SKM-1 treated with dmso at 0.1 percent for 144 hours (cell line): Measurements from ENCODE around the gene NAB2.

Experiments
- DNase-seq: peaks from one replicate; lab custom pipeline; 2025; ENCODE audit not compliant: unreplicated experiment; lab: John Stamatoyannopoulos, UW

The NAB2 gene

GRCh38 chr12:57092876-57093414 lies 4.0 kb downstream of the NAB2 start:
- DNase-seq = no peak

- DNase-seq = no peak
These were observed 4.7 kb downstream of the NAB2 start for GRCh38 chr12:57093415-57094207.

- no peak for DNase-seq
These were observed 5.6 kb downstream of the NAB2 start for GRCh38 chr12:57094208-57095160.

GRCh38 chr12:57095440-57095839 lies 6.5 kb downstream of the NAB2 start:
- DNase-seq = no peak

- DNase-seq = no peak
These were observed 7.2 kb downstream of the NAB2 start for GRCh38 chr12:57096099-57096572.

DNA sequence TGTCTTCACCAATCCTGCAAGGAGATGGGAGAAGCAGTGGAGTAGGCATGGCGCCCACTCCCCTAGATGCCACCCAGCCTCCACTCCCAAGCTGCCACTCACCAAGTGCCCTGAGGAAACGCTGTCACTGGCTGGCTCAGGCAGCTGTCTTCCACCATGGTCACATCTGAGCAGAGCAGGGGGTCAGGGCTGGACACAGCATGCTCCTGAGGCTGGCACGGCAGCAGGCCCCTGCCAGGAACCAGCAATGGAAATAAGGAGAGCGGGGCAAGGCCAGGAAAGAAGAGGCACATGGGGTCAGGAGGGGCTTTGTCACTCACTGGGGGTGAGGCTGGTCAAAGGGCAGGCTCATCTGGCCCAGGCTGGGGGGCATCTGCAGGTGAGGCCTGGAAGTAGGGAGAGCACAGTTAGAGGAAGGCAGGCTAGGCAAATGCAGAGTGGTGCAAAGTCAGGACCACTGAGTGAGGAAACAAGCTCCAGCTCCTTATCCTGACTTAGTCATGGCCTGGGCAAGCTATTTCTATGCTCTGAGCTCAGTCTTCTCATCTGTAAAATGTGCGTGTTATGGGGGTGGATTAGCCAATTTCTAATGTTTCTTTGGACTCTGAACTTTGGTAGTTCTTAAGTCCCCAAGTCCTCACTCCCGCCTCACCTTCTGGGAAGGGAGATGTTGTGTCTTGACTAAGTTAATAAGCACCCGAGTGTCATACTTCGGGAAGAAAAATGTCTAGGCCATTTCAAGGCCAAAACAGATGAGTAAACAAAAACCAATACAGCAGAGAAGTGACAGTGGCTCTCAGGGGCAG lies 8.0 kb downstream of the NAB2 start:
- DNase-seq = no peak

DNA sequence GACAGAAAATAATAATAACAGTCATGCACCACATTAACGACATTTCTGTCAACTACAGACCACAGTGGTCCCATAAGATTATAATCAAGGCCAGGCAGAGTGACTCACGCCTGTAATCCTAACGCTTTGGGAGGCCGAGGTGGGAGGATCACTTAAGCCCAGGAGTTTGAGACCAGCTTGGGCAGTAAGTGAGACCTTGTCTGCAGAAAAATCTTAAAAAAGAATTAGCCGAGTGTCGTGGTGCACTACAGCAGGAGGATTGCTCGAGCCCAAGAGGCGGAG lies 8.6 kb downstream of the NAB2 start:
- no peak for DNase-seq

GRCh38 chr12:57098546-57098945 lies 9.6 kb downstream of the NAB2 start:
- no peak for DNase-seq

DNA sequence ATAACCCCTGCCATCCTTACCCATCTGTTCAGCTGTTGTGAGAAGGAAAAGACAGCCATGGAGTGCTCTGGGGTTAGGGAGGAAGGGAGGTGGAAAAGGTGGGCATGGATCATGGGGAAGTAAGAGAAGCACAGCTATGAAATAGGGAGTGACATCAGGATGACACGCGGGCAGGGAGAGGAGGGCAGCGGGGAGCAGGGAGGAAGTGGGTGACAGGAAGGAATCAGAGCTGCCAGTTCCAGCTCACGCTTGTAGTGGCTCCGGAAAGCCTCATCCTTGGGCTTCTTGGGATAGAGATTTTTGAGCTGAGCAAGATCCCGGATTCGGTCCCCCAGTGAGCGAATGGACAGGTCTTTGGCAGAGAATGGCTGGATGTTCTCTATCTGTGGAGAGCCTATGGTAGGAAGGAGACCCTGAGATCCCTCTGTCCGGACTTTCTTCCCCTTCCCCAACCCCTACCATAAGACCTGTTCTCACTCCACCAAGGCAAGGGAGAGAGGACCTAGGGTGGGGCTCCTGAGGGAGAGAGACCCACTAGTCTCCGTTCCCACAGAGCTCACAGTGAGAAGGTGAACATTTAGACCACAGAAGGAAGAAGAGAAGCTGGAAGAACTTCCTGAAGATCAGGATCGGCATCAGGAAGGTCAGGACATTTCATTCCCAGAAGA lies 10.3 kb downstream of the NAB2 start:
- DNase-seq = no peak

- DNase-seq = no peak
These were observed 10.9 kb downstream of the NAB2 start for GRCh38 chr12:57099766-57100165.

DNA sequence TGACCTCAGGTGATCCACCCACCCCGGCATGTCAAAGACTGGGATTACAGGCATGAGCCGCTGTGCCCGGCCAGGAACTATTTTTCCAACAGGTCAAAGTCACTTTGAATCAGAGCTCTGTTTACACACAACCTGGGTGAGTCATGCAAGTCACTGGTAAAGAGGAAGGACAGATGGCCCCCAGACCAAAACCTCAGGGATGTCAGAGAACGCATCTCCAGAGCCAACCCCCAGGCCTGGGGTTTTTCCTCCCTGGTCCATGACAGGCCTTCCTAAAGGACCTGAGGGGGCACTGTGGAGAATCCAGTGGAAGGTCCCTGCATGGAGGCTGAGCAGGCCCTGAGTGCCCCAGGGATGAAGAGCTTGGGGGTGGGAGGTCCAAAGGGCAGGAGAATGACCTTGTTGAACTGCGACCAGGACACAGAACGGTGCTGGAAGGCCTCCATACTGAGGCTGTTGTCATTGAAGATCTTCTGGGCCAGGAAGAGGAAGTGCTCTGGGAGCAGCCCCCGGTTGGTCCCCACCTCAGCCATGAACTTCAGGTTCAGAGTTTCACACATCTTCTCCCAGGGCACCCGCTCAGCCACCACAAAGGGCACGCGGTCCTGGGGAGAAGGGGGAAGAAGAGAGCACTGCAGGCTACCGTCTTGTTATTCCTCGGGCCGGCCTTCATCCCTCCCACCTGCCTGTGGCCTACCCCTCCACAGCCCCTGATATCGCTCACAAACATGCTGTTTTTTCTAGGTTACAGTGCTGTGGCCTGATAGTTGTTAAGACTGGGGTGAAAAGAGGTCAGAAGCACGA lies 13.2 kb downstream of the NAB2 start:
- no peak for DNase-seq

GRCh38 chr12:57103856-57104255 lies 14.9 kb downstream of the NAB2 start:
- DNase-seq = no peak

- no peak for DNase-seq
These were observed 15.5 kb downstream of the NAB2 start for GRCh38 chr12:57104292-57104910.

DNA sequence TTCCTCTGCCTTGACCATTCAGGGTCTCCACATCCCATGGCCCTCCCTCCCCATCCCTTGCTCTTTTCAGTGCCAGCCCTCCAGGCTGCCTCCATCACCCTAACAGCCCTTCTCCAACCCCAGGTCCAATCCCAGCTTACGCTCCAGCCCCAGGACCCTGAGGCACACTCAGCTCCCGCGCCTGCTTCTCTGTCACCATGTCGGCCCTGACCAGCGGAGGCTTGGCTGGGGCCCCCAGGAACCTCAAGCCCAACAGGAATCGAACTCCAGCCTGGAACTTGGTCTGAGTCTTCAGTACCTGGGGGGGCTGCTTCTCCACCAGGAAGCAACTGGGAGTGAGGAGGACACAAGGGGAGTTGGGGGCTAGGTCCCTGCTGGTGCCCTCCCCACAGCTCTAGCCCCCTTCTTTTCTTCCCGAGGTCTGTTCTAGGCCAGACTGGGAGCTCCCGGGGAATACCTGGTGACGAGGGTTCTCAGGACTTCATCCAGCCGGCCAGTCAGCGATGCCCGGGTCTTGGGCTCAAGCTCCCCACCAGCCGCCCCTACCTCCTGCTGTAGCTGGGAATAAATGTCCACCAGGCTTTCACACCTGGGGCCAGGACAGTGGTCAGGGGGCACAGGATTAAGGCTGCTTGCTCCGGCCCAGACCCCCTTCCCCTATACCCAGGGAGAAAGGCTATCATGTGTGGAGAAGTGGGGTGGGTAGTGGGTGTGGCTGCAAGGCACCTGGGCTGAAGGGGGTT lies 16.3 kb downstream of the NAB2 start:
- DNase-seq = no peak

- DNase-seq = no peak
These were observed 17.3 kb downstream of the NAB2 start for GRCh38 chr12:57106021-57106708.

GRCh38 chr12:57107456-57108155 lies 18.7 kb downstream of the NAB2 start:
- no peak for DNase-seq
